Endothelial cell of umbilical vein (primary cell): ENCODE measurements around the gene DENND1B. TPM values are rescaled to one million over a fixed set of nuclear protein-coding genes. Genes with fewer than 3 reads are reported as not detected.

Experiments used
- BruUV-seq: library from RNA; stranded (reverse); fragments of 400-500 nt; replicated peaks from 2 replicates; lab custom pipeline; 2021; lab: Mats Ljungman, UMichigan
- CTCF ChIA-PET: fragments of 300-600, 350-600 bp; sonication (Branson Sonifier 250); formaldehyde crosslinking; loops from one replicate; lab custom pipeline; 2021; ENCODE audit warnings: antibody characterized with exemption, inconsistent platforms; lab: Charles Lee
- POLR2A ChIA-PET: fragments of 300-600, 350-600 bp; sonication (Branson Sonifier 250); formaldehyde crosslinking; loops from one replicate; lab custom pipeline; 2021; ENCODE audit warnings: antibody characterized with exemption, inconsistent platforms; lab: Charles Lee
- DNase-seq: peaks from one replicate; pipeline ENCODE4 v3.0.0-alpha.2; 2011; ENCODE audit warnings: low read depth, low spot score
- FAIRE-seq: peaks from 2 replicates; lab custom pipeline; 2011; peaks lifted over from hg19 to GRCh38; lab: Jason Lieb, UNC
- H2AFZ ChIP-seq: 2 replicates; pipeline ENCODE4 v1.6.0; 2012; ENCODE audit warnings: low read depth, low read length, control low read depth, inconsistent platforms
- H3K27ac ChIP-seq: 2 replicates; pipeline ENCODE4 v1.5.1; 2011; ENCODE audit warnings: low read depth, mild to moderate bottlenecking, control low read depth, low read length, moderate library complexity; ENCODE audit not compliant: insufficient read depth
- H3K27me3 ChIP-seq, 2 experiments: 2 replicates each; pipeline versions ENCODE4 v1.6.0 to v1.6.1; 2011; ENCODE audit warnings: low read length in 2 of 2, mixed read lengths in 1 of 2; ENCODE audit not compliant: control insufficient read depth in 2 of 2, insufficient read depth in 2 of 2
- H3K36me3 ChIP-seq, 2 experiments: 2 replicates in 1 of 2; 3 replicates in 1 of 2; pipeline ENCODE4 v1.5.1; 2011; ENCODE audit warnings: low read length in 2 of 2, mild to moderate bottlenecking in 1 of 2, moderate library complexity in 1 of 2; ENCODE audit not compliant: control insufficient read depth in 2 of 2, insufficient read depth in 2 of 2; ENCODE audit errors: extremely low read depth in 1 of 2
- H3K4me1 ChIP-seq: 3 replicates; pipeline ENCODE4 v1.5.1; 2011; ENCODE audit warnings: mild to moderate bottlenecking, low read length; ENCODE audit not compliant: control insufficient read depth, insufficient read depth; ENCODE audit errors: extremely low read depth
- H3K4me2 ChIP-seq: 2 replicates; pipeline ENCODE4 v1.6.1; 2011; ENCODE audit warnings: low read length, control low read depth, mixed read lengths; ENCODE audit not compliant: insufficient read depth
- H3K4me3 ChIP-seq, 3 experiments: fragments of 200-600 bp in 1 of 3; sonication (generic), shearing (Covaris generic) in 1 of 3; replicated peaks in 1 of 3; 2 replicates each; pipeline ENCODE4 v1.5.1; 2011 to 2016; ENCODE audit warnings: control low read depth in 3 of 3, low read length in 3 of 3, mild to moderate bottlenecking in 2 of 3, inconsistent platforms in 1 of 3, low read depth in 1 of 3, moderate library complexity in 1 of 3; ENCODE audit not compliant: insufficient read depth in 1 of 3
- H3K79me2 ChIP-seq: 2 replicates; pipeline ENCODE4 v1.6.0; 2012; ENCODE audit warnings: low read length, inconsistent platforms; ENCODE audit not compliant: control insufficient read depth, insufficient read depth
- H3K9ac ChIP-seq: replicated peaks from 2 replicates; pipeline ENCODE3; 2011; ENCODE audit warnings: low read length, control low read depth; ENCODE audit not compliant: insufficient read depth; ENCODE audit errors: extremely low read depth
- H3K9me1 ChIP-seq: replicated peaks from 3 replicates; pipeline ENCODE4 v1.6.0; 2011; ENCODE audit warnings: mild to moderate bottlenecking, low read length; ENCODE audit not compliant: control insufficient read depth, insufficient read depth; ENCODE audit errors: extremely low read depth
- H3K9me3 ChIP-seq: replicated peaks from 2 replicates; pipeline ENCODE4 v1.5.1; 2012; ENCODE audit warnings: low read length, inconsistent platforms; ENCODE audit not compliant: control insufficient read depth, insufficient read depth
- H4K20me1 ChIP-seq: replicated peaks from 2 replicates; pipeline ENCODE3; 2011; ENCODE audit warnings: mild to moderate bottlenecking, low read length; ENCODE audit not compliant: control insufficient read depth, insufficient read depth; ENCODE audit errors: extremely low read depth
- EZH2 ChIP-seq: IDR thresholded peaks from 2 replicates; pipeline ENCODE4 v1.6.1; 2012; ENCODE audit warnings: borderline replicate concordance, low read depth, mild to moderate bottlenecking, moderate library complexity, low read length, inconsistent platforms; ENCODE audit not compliant: severe bottlenecking
- FOS ChIP-seq: IDR thresholded peaks from 2 replicates; pipeline ENCODE4 v1.6.1; 2011; ENCODE audit warnings: mild to moderate bottlenecking, low read length, moderate library complexity, borderline replicate concordance; ENCODE audit not compliant: insufficient read depth
- GATA2 ChIP-seq: IDR thresholded peaks from 2 replicates; pipeline ENCODE4 v1.7.0; 2011; ENCODE audit warnings: low read depth, mild to moderate bottlenecking, moderate library complexity, mixed read lengths, low read length; ENCODE audit not compliant: insufficient read length, insufficient read depth
- MYC ChIP-seq: IDR thresholded peaks from one replicate; pipeline ENCODE4 v1.6.1; 2011; ENCODE audit warnings: mild to moderate bottlenecking, low read depth, low read length
- POLR2AphosphoS5 ChIP-seq: IDR thresholded peaks from 2 replicates; pipeline ENCODE4 v1.6.1; 2012; ENCODE audit warnings: low read depth, mild to moderate bottlenecking, control low read depth, low read length, moderate library complexity; ENCODE audit not compliant: insufficient read depth
- dilution Hi-C: fragments of 300-500 bp; cut with MboI; formaldehyde crosslinking; loops from one replicate; pipeline ENCODE4 v1.15.0; 2019; ENCODE audit warnings: low sequenced_read_pairs; ENCODE audit not compliant: extremely low pct_ligation_motif_present
- intact Hi-C: fragments of 100-400 bp; cut with micrococcal nuclease; formaldehyde crosslinking; loops from one replicate; pipeline ENCODE4 v1.10.0; 2022
- polyA plus RNA-seq, 4 experiments: library from polyadenylated mRNA; depleted of rRNA in 3 of 4; stranded (reverse) in 3 of 4; unstranded in 1 of 4; fragments of >200 nt; gene quantifications; 2 replicates each; pipeline versions ENCODE4 v1.2.1 to v1.2.3, GENCODE V29; 2011 to 2012; ENCODE audit warnings: missing spikeins in 1 of 4
- total RNA-seq: library from RNA; stranded (reverse); gene quantifications from 2 replicates; pipeline ENCODE4 v1.2.3, GENCODE V29; 2021
- TF ChIP-seq, protein P1 (sequence below), 2 donors: IDR thresholded peaks; 1 replicate in 1 of 2; 2 replicates in 1 of 2; pipeline ENCODE4 v1.5.1; 2011; ENCODE audit warnings: low read length in 2 of 2, mild to moderate bottlenecking in 2 of 2, moderate library complexity in 2 of 2, control low read depth in 1 of 2, inconsistent platforms in 1 of 2, low read depth in 1 of 2; ENCODE audit not compliant: insufficient read depth in 1 of 2; ENCODE audit errors: extremely low read depth in 1 of 2

DENND1B gene
- total and polyA plus RNA-seq, 2 donors (not counting 3 experiments of a cell fraction or from before 2014, with no cell fraction given): 0.97 to 3.3 TPM

DNA sequence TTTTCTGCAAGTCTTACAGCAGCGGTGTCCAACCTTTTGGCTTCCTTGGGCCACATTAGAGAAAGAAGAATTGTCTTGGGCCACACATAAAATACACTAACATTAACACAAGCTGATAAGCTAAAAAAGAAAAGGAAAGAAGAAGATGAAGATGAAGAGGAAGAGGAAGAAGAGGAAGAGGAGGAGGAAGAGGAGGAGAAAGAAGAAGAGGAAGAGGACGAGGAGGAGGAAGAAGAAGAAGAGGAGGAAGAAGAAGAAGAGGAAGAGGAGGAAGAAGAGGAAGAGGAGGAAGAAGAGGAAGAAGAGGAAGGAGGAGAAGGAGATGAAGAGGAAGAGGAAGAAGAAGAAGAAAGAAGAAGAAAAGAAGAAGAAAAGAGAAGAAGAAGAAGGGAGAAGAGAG lies 230.7 kb downstream of the DENND1B start:
- TF ChIP-seq FOS (no peak), EZH2 (no peak), POLR2AphosphoS5 (no peak), MYC (no peak), GATA2 (no peak)
- TF ChIP-seq, protein P1, sequence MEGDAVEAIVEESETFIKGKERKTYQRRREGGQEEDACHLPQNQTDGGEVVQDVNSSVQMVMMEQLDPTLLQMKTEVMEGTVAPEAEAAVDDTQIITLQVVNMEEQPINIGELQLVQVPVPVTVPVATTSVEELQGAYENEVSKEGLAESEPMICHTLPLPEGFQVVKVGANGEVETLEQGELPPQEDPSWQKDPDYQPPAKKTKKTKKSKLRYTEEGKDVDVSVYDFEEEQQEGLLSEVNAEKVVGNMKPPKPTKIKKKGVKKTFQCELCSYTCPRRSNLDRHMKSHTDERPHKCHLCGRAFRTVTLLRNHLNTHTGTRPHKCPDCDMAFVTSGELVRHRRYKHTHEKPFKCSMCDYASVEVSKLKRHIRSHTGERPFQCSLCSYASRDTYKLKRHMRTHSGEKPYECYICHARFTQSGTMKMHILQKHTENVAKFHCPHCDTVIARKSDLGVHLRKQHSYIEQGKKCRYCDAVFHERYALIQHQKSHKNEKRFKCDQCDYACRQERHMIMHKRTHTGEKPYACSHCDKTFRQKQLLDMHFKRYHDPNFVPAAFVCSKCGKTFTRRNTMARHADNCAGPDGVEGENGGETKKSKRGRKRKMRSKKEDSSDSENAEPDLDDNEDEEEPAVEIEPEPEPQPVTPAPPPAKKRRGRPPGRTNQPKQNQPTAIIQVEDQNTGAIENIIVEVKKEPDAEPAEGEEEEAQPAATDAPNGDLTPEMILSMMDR (IDR thresholded peaks at IDR 0.05; ENCODE audit: extremely low read depth in 1 of 2, insufficient read depth in 1 of 2, low read depth in 1 of 2, low read length in 2 of 2): no peak
- CTCF ChIA-PET: interaction anchor here (1.9 kb wide), 1 partner anchor 25 kb away, joined by 9 read pairs; no protein-coding TSS in a partner anchor
- H2AFZ ChIP-seq: no peak overlapping the region
- no TSS peak for BruUV-seq
- no peaks in the 10 kb centered on the region for H3K79me2 ChIP-seq
- H3K36me3 ChIP-seq: no peaks in the 10 kb centered on the region
- dilution Hi-C loops: no loop called here
- intact Hi-C loops: no loop called here
- H3K27ac ChIP-seq: no peak overlapping the region
- no peaks in the 10 kb centered on the region for H4K20me1 ChIP-seq
- no peaks in the 10 kb centered on the region for H3K27me3 ChIP-seq
- no peak for FAIRE-seq
- no peak for DNase-seq
- H3K9ac ChIP-seq: no peak overlapping the region
- H3K9me3 ChIP-seq: no peaks in the 10 kb centered on the region
- no peaks in the 10 kb centered on the region for H3K9me1 ChIP-seq
- H3K4me2 ChIP-seq: no peak overlapping the region
- H3K4me1 ChIP-seq: no peaks in the 10 kb centered on the region
- no peak overlapping the region for H3K4me3 ChIP-seq
- POLR2A ChIA-PET: no interaction called here
